Prostate gland (tissue), 2 donors: Measurements from ENCODE around the gene BMPR2.

Experiments
- CTCF ChIP-seq, 4 experiments: fragments of 200-600 bp in 2 of 4; fragments of 450-650 bp in 2 of 4; sonication (generic) in 2 of 4; IDR thresholded peaks; 1 replicate in 3 of 4; 2 replicates in 1 of 4; pipeline ENCODE4 v1.5.1; 2016 to 2019; ENCODE audit warnings: antibody characterized with exemption in 4 of 4, mild to moderate bottlenecking in 2 of 4, moderate library complexity in 2 of 4
- POLR2A ChIP-seq: fragments of 450-650 bp; IDR thresholded peaks from one replicate; pipeline ENCODE4 v1.6.1; 2016; ENCODE audit warnings: antibody characterized with exemption, mild to moderate bottlenecking

GRCh38 chr2:202542142-202542541 lies 166.0 kb downstream of the BMPR2 start:
- TF ChIP-seq CTCF (IDR thresholded peaks at IDR 0.05) (no peak), POLR2A (no peak)
